Measurements from ENCODE around the gene CD52. TPM values are rescaled to one million over a fixed set of nuclear protein-coding genes. Genes with fewer than 3 reads are reported as not detected.
"Not testable (repeated sequence)": the region's sequence is repeated elsewhere in the genome, so short reads cannot be mapped to it uniquely, and the experiment has no call there.

Gene CD52
- polyA plus RNA-seq, 1 donor: 25.3 TPM

- DNase-seq: no peak
- Histone ChIP-seq H3K36me3 (ENCODE audit: control insufficient read depth, insufficient read depth, low read length) (peaks cover 20% of the 10 kb centered on the region), H3K27ac (ENCODE audit: low read length) (no peak overlapping the region), H3K4me3 (ENCODE audit: low read length) (no peak overlapping the region), H3K27me3 (ENCODE audit: control insufficient read depth, insufficient read depth, low read length) (no peaks in the 10 kb centered on the region), H3K4me1 (ENCODE audit: control insufficient read depth, insufficient read depth, low read length) (no peaks in the 10 kb centered on the region), H3K9me3 (ENCODE audit: control insufficient read depth, low read depth, low read length) (no peaks in the 10 kb centered on the region)
- WGBS (ENCODE audit: insufficient coverage, low lambda C conversion rate): no CpG with 5 or more reads among the region's 3 CpGs
Measured at GRCh38 chr1:26291433-26291832, 26.3 kb upstream of the CD52 start.

DNA sequence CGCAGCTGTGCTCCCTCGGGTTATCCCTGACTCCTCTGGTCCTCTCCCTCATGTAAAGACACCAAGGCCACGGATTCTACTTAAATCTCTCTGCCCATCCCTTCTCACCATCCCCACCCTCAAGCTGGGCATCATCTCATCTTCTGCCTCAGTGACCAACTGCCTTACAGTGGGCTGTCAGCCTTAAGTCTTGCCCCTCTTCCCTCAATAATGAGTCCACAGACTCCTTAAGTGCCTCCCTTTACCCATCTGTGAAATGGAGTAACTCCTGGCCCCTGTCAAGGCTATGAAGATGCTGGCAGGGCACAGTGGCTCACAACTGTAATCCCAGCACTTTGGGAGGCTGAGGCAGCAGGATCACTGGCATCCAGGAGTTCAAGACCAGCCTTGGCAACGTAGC lies 25.8 kb upstream of the CD52 start:
- no peak for DNase-seq
- H3K27ac ChIP-seq (ENCODE audit: low read length): no peak overlapping the region
- H3K4me3 ChIP-seq (ENCODE audit: low read length): no peak overlapping the region
- H3K36me3 ChIP-seq (ENCODE audit: control insufficient read depth, insufficient read depth, low read length): peaks cover 25% of the 10 kb centered on the region
- H3K4me1 ChIP-seq (ENCODE audit: control insufficient read depth, insufficient read depth, low read length): no peaks in the 10 kb centered on the region
- WGBS (ENCODE audit: insufficient coverage, low lambda C conversion rate): no CpG with 5 or more reads among the region's 4 CpGs
- H3K27me3 ChIP-seq (ENCODE audit: control insufficient read depth, insufficient read depth, low read length): no peaks in the 10 kb centered on the region
- no peaks in the 10 kb centered on the region for H3K9me3 ChIP-seq (ENCODE audit: control insufficient read depth, low read depth, low read length)

DNA sequence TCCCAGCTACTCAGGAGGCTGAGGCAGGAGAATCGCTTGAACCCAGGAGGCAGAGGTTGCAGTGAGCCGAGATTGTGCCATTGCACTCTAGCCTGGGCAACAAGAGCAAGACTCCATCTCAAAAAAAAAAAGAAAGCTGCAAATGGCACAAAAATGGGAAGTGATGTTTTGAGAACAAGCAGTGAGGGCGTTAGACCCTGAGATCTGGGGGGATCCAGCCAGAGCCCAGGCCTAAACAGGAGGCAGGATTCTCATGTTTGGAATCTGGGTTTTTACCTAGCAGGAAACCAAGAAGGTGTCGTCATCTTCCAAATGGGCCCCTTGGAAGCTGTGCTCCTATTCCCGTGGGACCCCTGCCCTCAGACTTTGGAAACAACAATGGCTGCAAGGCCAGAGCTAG lies 25.0 kb upstream of the CD52 start:
- H3K4me3 ChIP-seq (ENCODE audit: low read length); H3K9me3 ChIP-seq (ENCODE audit: control insufficient read depth, low read depth, low read length); H3K27ac ChIP-seq (ENCODE audit: low read length); H3K4me1 ChIP-seq (ENCODE audit: control insufficient read depth, insufficient read depth, low read length); DNase-seq; H3K27me3 ChIP-seq (ENCODE audit: control insufficient read depth, insufficient read depth, low read length): not testable (repeated sequence)
- no CpG with 5 or more reads among the region's 5 CpGs for WGBS (ENCODE audit: insufficient coverage, low lambda C conversion rate)
- H3K36me3 ChIP-seq (ENCODE audit: control insufficient read depth, insufficient read depth, low read length): peaks cover 32% of the 10 kb centered on the region

DNA sequence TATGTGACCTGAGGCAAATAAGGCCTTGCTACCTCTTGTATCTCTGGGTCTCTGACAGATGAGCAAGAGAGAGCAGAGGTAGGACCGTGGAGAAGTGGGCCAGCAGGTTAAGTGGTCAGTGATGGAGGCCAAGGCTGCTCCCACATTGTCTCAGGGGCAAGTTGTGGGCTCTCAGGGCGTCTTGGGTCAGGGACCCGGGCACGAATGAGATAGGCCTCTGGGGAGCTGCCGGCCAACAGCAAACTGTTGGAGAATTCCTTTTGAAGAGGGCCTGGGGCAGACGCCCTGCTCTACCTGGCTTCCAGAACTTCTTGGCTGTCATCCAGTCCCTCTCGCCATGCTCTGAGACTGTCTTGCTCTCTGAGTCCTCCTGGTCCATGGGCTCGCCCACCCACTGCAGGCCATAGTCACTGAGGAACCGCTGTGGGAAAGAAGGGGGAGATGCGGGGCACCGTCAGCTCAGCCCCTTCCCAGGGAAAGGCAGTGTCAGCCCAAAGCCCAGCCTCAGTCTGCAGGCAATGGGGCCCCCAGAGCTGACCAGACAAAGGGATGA lies 23.8 kb upstream of the CD52 start:
- Histone ChIP-seq H3K9me3 (ENCODE audit: control insufficient read depth, low read depth, low read length) (no peaks in the 10 kb centered on the region), H3K4me1 (ENCODE audit: control insufficient read depth, insufficient read depth, low read length) (no peaks in the 10 kb centered on the region), H3K27me3 (ENCODE audit: control insufficient read depth, insufficient read depth, low read length) (no peaks in the 10 kb centered on the region), H3K4me3 (ENCODE audit: low read length) (no peak overlapping the region), H3K27ac (ENCODE audit: low read length) (no peak overlapping the region), H3K36me3 (ENCODE audit: control insufficient read depth, insufficient read depth, low read length) (peaks cover 33% of the 10 kb centered on the region)
- no CpG with 5 or more reads among the region's 11 CpGs for WGBS (ENCODE audit: insufficient coverage, low lambda C conversion rate)
- DNase-seq: no peak

DNA sequence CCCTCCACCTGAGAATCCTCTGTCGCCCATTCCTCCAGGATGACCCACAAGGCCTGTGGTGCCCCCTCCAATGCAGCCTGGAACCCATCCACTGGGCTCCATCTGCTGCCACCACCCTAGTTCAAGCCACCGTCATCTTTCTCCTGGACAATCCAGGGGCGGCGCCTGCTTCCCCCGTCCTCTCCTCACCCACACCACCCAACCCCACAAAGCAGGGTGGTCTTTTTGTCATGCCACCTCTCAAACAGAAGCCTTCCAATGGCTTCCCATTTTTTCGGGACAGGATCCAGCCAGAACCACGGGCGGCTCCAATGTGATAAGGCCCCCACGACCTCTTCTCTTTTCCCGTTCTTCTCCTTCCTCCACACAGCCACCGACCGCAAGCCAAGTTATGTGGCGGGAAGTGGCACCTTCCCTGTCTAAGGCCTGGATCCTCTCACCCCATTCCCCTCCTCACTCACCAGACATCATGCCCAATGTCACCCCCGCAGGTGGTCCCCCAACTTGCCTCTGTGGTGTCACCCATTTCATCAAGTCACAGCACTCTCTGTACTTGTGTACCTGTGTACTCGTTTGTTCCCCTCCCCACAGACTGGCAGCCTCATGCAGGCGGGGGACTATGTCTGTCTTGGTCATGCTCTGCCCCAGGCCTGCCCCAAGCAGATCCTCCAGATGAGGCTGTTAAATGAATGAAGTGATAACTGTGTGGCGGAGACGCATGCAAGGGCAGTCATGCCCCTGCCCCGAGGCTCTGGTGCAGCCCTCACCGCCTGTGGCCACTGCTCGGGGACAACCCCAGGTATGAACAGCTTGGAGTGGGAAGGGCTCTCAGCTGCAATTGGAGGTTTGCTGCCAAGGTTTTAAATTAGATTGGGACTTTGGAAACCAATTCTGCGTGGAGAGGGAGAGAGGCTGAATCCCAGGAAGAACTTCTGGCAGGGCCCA lies 22.3 kb upstream of the CD52 start:
- no peak overlapping the region for H3K27ac ChIP-seq (ENCODE audit: low read length)
- WGBS (ENCODE audit: insufficient coverage, low lambda C conversion rate): 70% methylated on average over 2 of the region's 22 CpGs
- H3K4me1 ChIP-seq (ENCODE audit: control insufficient read depth, insufficient read depth, low read length): no peaks in the 10 kb centered on the region
- no peak overlapping the region for H3K4me3 ChIP-seq (ENCODE audit: low read length)
- H3K36me3 ChIP-seq (ENCODE audit: control insufficient read depth, insufficient read depth, low read length): peaks cover 33% of the 10 kb centered on the region
- no peak for DNase-seq
- no peaks in the 10 kb centered on the region for H3K27me3 ChIP-seq (ENCODE audit: control insufficient read depth, insufficient read depth, low read length)
- H3K9me3 ChIP-seq (ENCODE audit: control insufficient read depth, low read depth, low read length): no peaks in the 10 kb centered on the region

GRCh38 chr1:26296340-26297056 lies 21.3 kb upstream of the CD52 start:
- no peaks in the 10 kb centered on the region for H3K9me3 ChIP-seq (ENCODE audit: control insufficient read depth, low read depth, low read length)
- no peaks in the 10 kb centered on the region for H3K4me1 ChIP-seq (ENCODE audit: control insufficient read depth, insufficient read depth, low read length)
- no peak overlapping the region for H3K27ac ChIP-seq (ENCODE audit: low read length)
- H3K4me3 ChIP-seq (ENCODE audit: low read length): no peak overlapping the region
- H3K36me3 ChIP-seq (ENCODE audit: control insufficient read depth, insufficient read depth, low read length): peaks cover 29% of the 10 kb centered on the region
- no peaks in the 10 kb centered on the region for H3K27me3 ChIP-seq (ENCODE audit: control insufficient read depth, insufficient read depth, low read length)
- DNase-seq: no peak
- whole genome bisulfite sequencing (ENCODE audit: insufficient coverage, low lambda C conversion rate): 60% methylated on average over 1 of the region's 16 CpGs

DNA sequence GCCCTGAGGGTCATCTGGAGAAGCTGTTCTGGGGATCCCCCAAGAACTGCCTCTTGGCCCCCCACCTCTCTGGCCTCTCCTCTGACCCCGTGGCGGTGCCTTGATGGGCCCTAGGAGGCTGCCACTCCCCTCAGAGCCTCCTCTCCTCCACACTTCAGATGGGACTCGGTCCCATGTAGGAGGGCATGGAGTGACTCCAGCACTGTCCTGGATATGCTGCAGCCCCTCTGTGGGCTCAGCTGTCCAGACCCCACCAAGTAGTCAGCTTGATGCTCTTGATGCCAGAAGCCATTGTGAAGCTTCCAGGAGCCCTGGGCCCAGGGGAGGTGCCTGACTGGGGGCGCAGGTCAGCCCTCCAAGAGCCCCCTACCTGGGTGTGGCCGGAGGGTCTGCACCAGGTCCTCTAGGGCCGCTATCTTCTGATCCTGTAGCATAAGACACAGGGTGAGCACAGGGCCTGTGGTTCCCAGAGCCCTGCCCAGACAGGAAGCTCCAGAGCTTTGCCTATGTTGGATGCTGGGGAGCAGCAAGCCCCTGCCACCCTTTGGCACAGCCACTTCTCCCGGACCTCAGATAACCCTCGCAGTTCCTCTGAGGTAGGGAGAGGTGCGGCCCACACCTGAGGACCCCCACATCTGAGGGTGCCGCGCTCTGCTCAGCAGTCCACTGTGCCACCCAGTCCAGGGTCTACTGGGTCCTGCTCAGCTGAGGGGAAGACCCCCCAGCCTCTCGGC lies 20.5 kb upstream of the CD52 start:
- no peak for DNase-seq
- no peaks in the 10 kb centered on the region for H3K4me1 ChIP-seq (ENCODE audit: control insufficient read depth, insufficient read depth, low read length)
- H3K27me3 ChIP-seq (ENCODE audit: control insufficient read depth, insufficient read depth, low read length): no peaks in the 10 kb centered on the region
- no CpG with 5 or more reads among the region's 12 CpGs for WGBS (ENCODE audit: insufficient coverage, low lambda C conversion rate)
- no peak overlapping the region for H3K27ac ChIP-seq (ENCODE audit: low read length)
- no peak overlapping the region for H3K4me3 ChIP-seq (ENCODE audit: low read length)
- H3K36me3 ChIP-seq (ENCODE audit: control insufficient read depth, insufficient read depth, low read length): peaks cover 22% of the 10 kb centered on the region
- no peaks in the 10 kb centered on the region for H3K9me3 ChIP-seq (ENCODE audit: control insufficient read depth, low read depth, low read length)

DNA sequence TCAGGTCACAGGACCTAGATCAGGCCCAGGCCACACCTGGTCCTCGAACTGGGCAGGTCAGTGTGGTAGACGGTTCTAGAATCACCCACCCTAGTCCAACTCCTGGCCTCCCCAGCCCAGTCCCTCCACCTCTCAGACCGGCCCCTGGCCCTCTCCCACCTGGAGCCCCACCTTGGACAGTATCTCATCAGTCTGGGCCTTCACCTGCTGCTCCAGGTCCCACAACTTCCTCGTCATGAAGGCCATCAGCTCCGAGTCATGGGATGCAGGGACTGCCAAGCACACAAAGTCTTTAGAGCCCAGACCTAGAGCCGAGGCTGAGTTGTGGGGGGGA lies 20.0 kb upstream of the CD52 start:
- no peak overlapping the region for H3K4me3 ChIP-seq (ENCODE audit: low read length)

GRCh38 chr1:26300578-26301275 lies 17.0 kb upstream of the CD52 start:
- WGBS (ENCODE audit: insufficient coverage, low lambda C conversion rate): no CpG with 5 or more reads among the region's 11 CpGs
- no peak for DNase-seq
- Histone ChIP-seq H3K36me3 (ENCODE audit: control insufficient read depth, insufficient read depth, low read length) (peaks cover 17% of the 10 kb centered on the region), H3K4me1 (ENCODE audit: control insufficient read depth, insufficient read depth, low read length) (peaks cover 10% of the 10 kb centered on the region), H3K27me3 (ENCODE audit: control insufficient read depth, insufficient read depth, low read length) (no peaks in the 10 kb centered on the region), H3K4me3 (ENCODE audit: low read length) (no peak overlapping the region), H3K9me3 (ENCODE audit: control insufficient read depth, low read depth, low read length) (no peaks in the 10 kb centered on the region), H3K27ac (ENCODE audit: low read length) (no peak overlapping the region)

More for the DNA sequence above, 20.0 kb upstream of the CD52 start:
- DNase-seq: no peak
- Histone ChIP-seq H3K36me3 (ENCODE audit: control insufficient read depth, insufficient read depth, low read length) (peaks cover 22% of the 10 kb centered on the region), H3K4me1 (ENCODE audit: control insufficient read depth, insufficient read depth, low read length) (peaks cover 4% of the 10 kb centered on the region), H3K9me3 (ENCODE audit: control insufficient read depth, low read depth, low read length) (no peaks in the 10 kb centered on the region), H3K27me3 (ENCODE audit: control insufficient read depth, insufficient read depth, low read length) (no peaks in the 10 kb centered on the region), H3K27ac (ENCODE audit: low read length) (no peak overlapping the region)
- no CpG with 5 or more reads among the region's 6 CpGs for WGBS (ENCODE audit: insufficient coverage, low lambda C conversion rate)

Measured in large intestine (tissue), 3 donors.